ENCODE measurements around the gene EYS. TPM values are rescaled to one million over a fixed set of nuclear protein-coding genes. Genes with fewer than 3 reads are reported as not detected.

EYS gene
- polyA plus RNA-seq, 2 of the 4 experiments (the other 2 are of a cell fraction), result 0.03 to 0.06 TPM

DNA sequence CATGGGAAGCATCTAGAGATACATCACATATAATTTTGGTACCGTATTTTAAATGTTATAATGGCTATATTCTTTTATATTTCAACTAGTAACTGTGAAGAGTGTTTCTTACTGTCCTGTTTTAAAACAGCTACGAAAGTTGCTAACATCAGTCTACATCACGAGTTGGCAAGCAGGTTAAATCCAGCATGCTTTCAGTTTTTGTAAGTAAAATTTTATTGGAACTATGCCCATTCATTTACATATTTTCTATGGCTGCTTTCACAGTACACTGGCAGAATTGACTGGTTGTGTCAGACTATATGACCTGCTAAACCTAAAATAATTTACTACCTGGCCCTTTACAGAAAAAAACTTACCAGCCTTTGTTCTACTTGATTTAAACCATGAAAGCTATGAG lies 1593.3 kb downstream of the EYS start:
- ChIA-PET POLR2A (no interaction called here), CTCF (no interaction called here)
- no peak overlapping the region for H3K4me3 ChIP-seq
- no peak for DNase-seq (ENCODE audit: low read depth in 1 of 2, low spot score in 1 of 2)
- no peaks in the 10 kb centered on the region for H3K4me1 ChIP-seq
- no peak for TF ChIP-seq MYC (IDR thresholded peaks at IDR 0.05; ENCODE audit: borderline replicate concordance, low read length)
- TF ChIP-seq EHF (CRISPR knock-in tag; IDR thresholded peaks at IDR 0.05), result no peak
- no peak for TF ChIP-seq CHD2 (IDR thresholded peaks at IDR 0.05; ENCODE audit: low read length, partially characterized antibody)
- TF ChIP-seq, protein P1, sequence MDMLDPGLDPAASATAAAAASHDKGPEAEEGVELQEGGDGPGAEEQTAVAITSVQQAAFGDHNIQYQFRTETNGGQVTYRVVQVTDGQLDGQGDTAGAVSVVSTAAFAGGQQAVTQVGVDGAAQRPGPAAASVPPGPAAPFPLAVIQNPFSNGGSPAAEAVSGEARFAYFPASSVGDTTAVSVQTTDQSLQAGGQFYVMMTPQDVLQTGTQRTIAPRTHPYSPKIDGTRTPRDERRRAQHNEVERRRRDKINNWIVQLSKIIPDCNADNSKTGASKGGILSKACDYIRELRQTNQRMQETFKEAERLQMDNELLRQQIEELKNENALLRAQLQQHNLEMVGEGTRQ (IDR thresholded peaks at IDR 0.05), result no peak
- TF ChIP-seq, protein P2, sequence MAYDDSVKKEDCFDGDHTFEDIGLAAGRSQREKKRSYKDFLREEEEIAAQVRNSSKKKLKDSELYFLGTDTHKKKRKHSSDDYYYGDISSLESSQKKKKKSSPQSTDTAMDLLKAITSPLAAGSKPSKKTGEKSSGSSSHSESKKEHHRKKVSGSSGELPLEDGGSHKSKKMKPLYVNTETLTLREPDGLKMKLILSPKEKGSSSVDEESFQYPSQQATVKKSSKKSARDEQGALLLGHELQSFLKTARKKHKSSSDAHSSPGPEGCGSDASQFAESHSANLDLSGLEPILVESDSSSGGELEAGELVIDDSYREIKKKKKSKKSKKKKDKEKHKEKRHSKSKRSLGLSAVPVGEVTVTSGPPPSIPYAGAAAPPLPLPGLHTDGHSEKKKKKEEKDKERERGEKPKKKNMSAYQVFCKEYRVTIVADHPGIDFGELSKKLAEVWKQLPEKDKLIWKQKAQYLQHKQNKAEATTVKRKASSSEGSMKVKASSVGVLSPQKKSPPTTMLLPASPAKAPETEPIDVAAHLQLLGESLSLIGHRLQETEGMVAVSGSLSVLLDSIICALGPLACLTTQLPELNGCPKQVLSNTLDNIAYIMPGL (CRISPR knock-in tag; IDR thresholded peaks at IDR 0.05; ENCODE audit: borderline replicate concordance), result no peak
- no peak for TF ChIP-seq ZNF302 (CRISPR knock-in tag; IDR thresholded peaks at IDR 0.05)
- TF ChIP-seq, protein P3, sequence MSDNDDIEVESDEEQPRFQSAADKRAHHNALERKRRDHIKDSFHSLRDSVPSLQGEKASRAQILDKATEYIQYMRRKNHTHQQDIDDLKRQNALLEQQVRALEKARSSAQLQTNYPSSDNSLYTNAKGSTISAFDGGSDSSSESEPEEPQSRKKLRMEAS (IDR thresholded peaks at IDR 0.05), result no peak
- TF ChIP-seq RCOR1 (IDR thresholded peaks at IDR 0.05; ENCODE audit: low read depth, low read length), result no peak
- no peak for TF ChIP-seq FOSB (CRISPR knock-in tag; IDR thresholded peaks at IDR 0.05)
- no peak for TF ChIP-seq MAZ (IDR thresholded peaks at IDR 0.05; ENCODE audit: borderline replicate concordance, low read depth, low read length)
- no peak for TF ChIP-seq EHMT2 (IDR thresholded peaks at IDR 0.05; ENCODE audit: low read depth)
- no peak for TF ChIP-seq CHD4 (IDR thresholded peaks at IDR 0.05; ENCODE audit: borderline replicate concordance)
- TF ChIP-seq JUNB (IDR thresholded peaks at IDR 0.05), result no peak
- TF ChIP-seq RAD21 (conservative IDR thresholded peaks at IDR 0.05 in 1 of 2, IDR thresholded peaks at IDR 0.05 in 1 of 2), result no peak
- TF ChIP-seq CBX8 (IDR thresholded peaks at IDR 0.05), result no peak
- no peak overlapping the region for H3K4me2 ChIP-seq
- 18% methylated on average over 3 of the region's 3 CpGs for WGBS (ENCODE audit: missing lambda C conversion rate)
- ATAC-seq, result no peak
- H3K9me3 ChIP-seq, result no peaks in the 10 kb centered on the region
- FAIRE-seq, result no peak
- no peak overlapping the region for H3K27ac ChIP-seq

DNA sequence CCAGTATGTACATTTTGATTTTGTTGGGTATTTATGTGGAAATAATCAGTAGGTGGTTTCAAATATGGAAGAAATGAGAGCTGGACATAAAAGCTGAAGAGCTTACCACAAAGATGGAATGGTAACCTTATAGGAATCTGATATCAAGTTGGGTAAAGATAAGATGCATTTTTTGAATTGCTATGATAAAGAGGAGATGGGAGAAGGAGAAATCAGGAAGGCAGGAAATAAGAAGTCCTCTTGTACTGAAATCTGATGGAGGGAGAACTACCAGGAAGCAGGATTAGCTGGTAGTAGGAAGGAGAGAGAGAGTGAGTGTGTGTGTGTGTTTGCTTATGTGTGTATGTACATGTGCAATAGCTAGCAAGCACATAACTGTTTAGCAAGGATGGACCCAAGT lies 1603.0 kb downstream of the EYS start:
- Histone ChIP-seq H3K27ac (no peak overlapping the region), H3K4me1 (no peaks in the 10 kb centered on the region), H3K9me3 (no peaks in the 10 kb centered on the region), H3K4me2 (no peak overlapping the region), H3K4me3 (no peak overlapping the region)
- no peak for FAIRE-seq
- TF ChIP-seq RAD21 (conservative IDR thresholded peaks at IDR 0.05 in 1 of 2, IDR thresholded peaks at IDR 0.05 in 1 of 2), result no peak
- POLR2A ChIA-PET, result no interaction called here
- no peak for ATAC-seq
- no peak for DNase-seq (ENCODE audit: low read depth in 1 of 2, low spot score in 1 of 2)
- CTCF ChIA-PET, result no interaction called here

DNA sequence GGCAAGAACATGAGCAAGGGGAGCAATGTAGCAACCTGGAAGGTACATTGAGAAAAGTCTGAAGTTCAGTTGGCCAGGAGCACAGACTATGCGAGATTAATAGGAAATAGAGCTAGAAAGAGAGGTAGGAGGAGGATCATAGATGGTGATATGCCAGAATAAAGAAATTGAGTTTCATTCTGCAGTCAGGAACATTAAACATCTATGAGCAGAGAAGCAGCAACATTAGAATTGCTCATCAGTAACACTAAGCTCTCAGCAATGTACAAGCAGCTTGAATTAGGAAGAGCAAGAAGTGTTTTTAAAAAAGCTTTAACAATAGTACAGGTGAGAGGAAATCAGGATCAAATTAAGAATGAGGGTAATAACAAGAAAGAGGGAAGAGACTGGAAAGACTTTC lies 1603.5 kb downstream of the EYS start:
- CTCF ChIA-PET, result no interaction called here
- no peak for FAIRE-seq

More for the DNA sequence above, 1603.5 kb downstream of the EYS start:
- H3K27ac ChIP-seq, result no peak overlapping the region
- no peaks in the 10 kb centered on the region for H3K9me3 ChIP-seq
- DNase-seq (ENCODE audit: low read depth in 1 of 2, low spot score in 1 of 2), result no peak
- H3K4me1 ChIP-seq, result no peaks in the 10 kb centered on the region
- no peak for ATAC-seq
- H3K4me3 ChIP-seq, result no peak overlapping the region
- POLR2A ChIA-PET, result no interaction called here
- 8% methylated on average over 1 of the region's 1 CpG for WGBS (ENCODE audit: missing lambda C conversion rate)
- no peak overlapping the region for H3K4me2 ChIP-seq
- TF ChIP-seq POLR2AphosphoS2 (conservative IDR thresholded peaks at IDR 0.05; ENCODE audit: low read length), result no peak
- no peak for TF ChIP-seq FOXS1 (CRISPR knock-in tag; IDR thresholded peaks at IDR 0.05)
- no peak for TF ChIP-seq HOXB13 (CRISPR knock-in tag; IDR thresholded peaks at IDR 0.05; ENCODE audit: low read depth)
- no peak for TF ChIP-seq EP300 (IDR thresholded peaks at IDR 0.05)
- TF ChIP-seq, protein P4, sequence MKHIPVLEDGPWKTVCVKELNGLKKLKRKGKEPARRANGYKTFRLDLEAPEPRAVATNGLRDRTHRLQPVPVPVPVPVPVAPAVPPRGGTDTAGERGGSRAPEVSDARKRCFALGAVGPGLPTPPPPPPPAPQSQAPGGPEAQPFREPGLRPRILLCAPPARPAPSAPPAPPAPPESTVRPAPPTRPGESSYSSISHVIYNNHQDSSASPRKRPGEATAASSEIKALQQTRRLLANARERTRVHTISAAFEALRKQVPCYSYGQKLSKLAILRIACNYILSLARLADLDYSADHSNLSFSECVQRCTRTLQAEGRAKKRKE (CRISPR knock-in tag; IDR thresholded peaks at IDR 0.05; ENCODE audit: low read depth), result no peak

All from A549 (cell line).